ENCODE data around the gene WDR27.

The WDR27 gene

DNA sequence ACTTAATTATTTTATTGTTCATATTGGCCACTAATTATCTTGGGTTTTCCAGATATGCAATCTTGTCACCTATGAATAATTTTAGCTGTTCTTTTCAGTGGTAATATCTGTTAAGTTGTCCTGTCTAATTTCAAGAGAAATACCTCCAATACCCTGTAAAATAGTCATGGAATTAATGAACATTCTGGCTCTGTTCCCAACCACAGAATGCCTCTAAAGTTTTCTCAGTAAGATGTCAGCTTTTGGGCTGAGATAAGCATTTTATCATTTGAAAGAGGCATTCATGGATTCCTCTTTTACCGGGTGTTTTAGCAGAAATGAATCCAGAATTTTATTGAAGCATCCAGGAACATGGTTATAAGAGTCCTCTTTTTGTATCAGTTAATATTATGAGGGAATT is 109.3 kb downstream of the WDR27 start:
- DNase-seq (ENCODE audit: low spot score), result no peak

DNA sequence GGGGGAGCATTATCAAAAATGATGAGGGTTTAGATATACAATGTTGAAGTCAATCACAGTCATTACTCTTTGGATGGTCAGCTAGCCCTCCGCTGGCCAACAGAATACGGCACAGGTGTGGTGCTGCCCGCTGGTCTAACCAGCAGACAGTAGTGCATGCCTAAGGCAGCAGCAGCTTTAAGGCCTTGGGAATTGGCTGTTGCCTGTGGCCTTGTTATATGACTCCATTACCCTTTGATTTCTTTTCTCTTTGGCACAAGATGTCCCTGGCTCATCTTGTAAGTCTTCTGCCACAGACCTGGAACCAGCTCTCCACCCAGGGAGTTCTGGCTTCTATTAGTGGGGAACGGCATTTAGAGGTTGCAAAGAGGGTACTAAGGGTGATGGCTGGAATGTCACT is 110.2 kb downstream of the WDR27 start:
- DNase-seq (ENCODE audit: low spot score), result no peak

DNA sequence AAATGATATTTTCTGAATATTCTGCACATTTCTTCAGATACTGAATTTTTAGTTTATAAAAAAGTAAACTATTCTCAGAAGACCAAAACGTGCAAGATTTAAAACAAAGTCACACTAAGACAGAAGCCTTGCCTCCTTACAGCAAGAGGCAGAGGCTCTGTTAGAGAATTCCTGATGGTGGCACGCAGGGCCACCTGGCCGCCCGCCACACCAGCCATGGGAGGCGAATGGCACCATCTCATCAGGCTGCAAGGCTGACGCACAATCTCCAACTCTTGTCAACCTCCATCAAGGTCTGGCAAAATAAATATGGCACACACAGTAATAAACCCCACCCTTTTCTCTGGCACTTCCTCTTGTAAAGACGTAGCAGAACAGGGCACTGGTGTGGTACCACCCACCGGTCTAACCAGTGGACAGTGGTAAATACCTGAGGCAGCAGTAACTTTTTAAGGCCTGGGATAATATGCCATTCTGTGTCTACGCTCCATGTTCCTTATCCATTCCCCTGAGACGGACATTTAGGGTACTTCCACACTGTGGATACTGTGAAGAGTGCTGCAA is 111.4 kb downstream of the WDR27 start:
- DNase-seq (ENCODE audit: low spot score), result no peak

DNA sequence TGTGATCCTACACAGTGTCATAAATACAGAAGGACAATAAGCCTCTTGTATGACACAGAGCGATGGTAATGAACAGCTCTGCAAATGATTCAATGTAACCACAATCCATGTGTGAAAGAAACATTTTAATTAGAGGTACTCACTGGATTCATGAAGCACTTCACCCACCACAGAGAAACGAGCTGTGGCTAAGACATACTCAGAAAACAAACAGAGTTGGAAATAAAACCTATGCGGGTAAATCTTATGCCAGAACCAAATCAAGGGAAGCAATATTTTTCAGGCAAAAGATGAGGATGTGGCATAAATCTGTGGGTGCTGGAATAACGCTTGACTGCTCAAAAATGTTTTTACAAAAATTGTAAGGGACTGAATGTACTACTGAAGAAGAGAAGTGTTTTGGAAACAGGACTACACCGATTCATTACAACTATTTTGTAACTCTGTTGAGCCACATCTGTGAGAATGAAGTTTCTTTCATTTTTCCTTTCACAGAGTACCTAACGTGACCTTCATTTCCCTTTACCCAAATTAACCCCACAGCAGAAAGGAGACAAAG is 112.1 kb downstream of the WDR27 start:
- DNase-seq (ENCODE audit: low spot score), result no peak

DNA sequence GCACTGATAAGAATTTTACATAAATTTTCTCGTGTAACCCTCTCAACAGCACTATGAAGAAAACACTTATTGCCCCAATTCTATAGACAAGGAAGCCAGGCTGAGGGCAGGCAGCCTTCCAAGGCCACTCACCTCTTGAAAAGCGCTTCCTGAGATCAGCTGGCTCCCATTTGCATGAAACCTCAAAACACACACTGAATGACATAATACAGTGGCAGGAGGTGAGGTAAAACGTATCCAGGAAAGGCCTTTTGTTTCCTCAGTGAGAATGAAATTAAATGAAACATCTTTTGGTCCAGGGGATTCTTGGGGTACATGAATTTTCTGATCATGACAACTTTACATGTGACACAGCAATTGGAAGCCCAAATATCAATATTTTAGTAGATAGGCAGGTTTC is 112.5 kb downstream of the WDR27 start:
- no peak for DNase-seq (ENCODE audit: low spot score)

DNA sequence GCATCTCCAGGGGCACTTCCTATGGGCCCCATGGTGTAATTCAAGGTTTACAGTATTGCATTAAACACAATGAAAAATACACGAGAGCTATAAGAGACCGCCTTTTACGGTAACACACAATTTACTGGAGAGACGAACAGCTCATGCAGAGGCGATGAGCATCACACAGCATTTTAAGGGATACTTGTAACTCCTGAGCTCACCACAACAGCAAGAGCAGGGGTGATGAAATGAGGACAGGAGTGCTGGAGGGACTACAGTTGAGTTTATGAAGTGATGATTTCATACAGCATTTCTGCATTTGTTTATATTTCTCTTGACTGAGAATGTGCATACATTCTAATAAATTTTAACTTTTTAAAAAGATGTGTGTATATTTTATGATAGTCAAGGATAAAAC is 113.9 kb downstream of the WDR27 start:
- no peak for DNase-seq (ENCODE audit: low spot score)

DNA sequence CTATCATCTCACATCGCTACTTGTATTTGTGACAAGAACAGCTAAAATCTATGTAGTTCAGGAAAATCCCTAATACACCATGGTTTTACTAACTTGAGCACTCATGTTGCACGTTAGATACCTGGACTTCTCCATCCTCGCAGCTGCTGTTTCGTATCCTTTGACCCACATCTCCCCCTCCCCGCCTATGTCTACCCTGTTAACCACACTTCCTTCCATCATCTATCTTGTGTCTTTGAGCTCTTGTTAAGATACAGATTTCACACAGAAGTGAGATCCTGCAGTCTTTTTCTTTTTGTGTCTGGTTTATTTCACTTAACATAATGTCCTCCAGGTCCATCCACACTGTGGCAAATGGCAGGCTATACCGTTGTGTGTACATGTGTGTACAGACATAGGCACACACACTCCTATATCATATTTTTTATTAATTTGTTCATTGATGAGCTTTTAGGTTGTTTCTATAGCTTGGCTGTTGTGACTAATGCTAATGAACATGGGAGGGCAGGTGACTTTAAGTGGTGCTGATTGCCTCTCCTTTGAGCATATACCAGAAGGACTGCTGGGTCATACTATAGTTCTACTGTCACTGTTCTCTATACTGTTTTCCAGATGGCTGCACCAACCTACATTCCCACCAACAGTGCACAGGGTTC is 117.8 kb downstream of the WDR27 start:
- no peak for DNase-seq (ENCODE audit: low spot score)

DNA sequence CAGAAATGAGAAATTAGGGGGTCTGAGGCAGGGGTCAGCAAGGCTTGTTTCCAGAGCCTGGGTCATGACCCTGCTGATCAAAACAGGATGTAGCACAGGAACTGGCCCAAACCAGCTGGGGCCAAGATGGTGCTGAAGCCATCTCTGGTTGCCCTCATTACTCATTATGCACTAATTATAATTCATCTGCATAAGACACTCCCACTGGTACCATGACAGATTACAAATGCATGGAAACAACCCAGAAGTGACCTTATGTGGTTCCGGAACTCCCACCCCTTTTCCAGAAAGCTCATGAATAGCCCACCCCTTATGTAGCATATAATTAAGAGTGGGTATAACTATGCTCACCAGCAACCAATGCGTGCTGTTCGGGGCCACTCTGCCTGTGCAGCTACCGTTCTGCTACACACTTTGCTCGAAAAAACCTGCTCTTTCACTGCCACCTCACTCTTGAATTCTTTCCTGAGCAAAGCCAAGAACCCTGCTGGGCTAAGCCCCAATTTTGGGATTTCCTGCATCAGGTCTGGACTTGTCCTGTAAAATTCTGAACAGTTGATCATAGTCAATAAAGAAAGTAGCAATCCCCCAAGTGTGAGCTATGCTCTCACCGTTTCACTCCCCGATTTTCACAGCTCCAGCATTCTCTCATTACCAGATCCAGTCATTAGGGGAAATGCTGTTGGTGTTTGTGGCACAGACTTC is 122.3 kb downstream of the WDR27 start:
- no peak for DNase-seq (ENCODE audit: low spot score)

DNA sequence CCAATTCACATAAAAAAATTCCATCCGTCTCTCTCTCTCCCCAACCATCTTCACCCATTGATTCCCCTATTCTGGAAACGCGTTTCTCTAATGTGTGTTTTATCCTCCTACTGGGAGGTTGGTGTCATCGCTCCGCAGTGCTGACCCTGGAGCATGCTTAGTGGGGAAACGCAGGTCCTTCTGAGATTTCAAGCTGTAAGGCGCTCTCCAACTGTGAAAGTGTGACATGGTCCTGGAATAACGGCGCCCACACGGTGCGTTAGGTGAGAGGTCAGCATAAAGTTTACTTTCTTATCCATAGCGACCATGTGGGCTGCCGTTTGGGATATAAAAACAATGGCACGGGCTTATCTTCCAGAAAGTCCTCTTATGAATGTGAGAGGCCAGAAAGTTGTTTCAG is 123.9 kb downstream of the WDR27 start:
- no peak for DNase-seq (ENCODE audit: low spot score)

DNA sequence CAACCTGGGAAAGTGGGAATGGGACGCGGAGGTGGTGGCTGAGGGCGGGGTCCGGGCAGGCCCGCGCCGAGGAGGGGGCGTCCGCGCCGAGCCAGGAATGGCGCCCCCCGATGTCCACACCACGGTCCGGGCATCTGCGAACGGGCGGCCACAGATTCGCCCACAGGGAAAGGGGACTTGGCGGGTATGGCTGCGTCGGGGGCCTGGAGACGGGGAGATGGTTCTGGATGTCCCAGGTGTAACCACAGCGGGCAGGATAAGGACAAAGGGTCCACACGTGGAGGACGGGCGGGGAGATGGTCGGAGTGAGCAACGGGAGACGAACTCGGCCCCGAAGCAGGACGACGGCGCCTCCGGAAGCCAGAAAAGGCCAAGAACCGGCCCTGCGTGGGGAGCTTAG is 124.6 kb downstream of the WDR27 start:
- DNase-seq (ENCODE audit: low spot score), result no peak

DNA sequence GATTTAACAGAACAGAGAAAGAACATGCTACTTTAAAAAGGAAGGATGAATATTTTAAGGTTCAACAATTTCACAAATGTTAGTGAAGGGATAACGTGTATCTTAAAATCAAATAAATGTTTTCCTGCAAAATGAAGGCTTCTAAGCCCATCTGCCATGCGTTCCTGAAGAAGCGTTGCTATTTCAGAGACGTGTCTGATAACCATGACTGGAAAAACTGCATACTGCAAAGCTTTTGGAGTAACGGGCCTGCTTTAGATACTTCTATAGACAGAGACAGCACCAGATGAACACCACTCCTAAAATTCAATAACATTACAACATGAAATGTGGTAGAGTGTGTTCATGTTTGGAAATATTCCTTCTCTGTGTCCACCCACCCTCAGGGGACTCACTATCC is 126.0 kb downstream of the WDR27 start:
- no peak for DNase-seq (ENCODE audit: low spot score)

DNA sequence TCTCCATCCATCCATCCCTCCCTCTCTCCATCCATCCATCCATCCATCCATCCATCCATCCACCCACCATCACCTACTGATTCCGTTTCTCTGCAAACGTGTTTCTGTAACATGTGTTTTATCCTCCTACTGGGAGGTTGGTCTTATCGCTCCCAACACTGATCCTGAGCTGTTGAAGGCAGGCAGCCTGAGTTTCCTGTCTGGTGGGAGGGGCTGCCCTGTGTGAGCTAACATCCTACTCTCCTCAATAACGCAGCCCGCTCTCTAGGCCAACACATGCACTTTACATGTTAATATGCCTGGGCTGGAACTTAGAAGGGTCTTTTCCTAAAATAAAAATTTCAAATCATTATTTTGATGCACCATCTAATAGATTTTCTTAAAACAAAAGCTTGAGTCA is 126.5 kb downstream of the WDR27 start:
- no peak for DNase-seq (ENCODE audit: low spot score)

DNA sequence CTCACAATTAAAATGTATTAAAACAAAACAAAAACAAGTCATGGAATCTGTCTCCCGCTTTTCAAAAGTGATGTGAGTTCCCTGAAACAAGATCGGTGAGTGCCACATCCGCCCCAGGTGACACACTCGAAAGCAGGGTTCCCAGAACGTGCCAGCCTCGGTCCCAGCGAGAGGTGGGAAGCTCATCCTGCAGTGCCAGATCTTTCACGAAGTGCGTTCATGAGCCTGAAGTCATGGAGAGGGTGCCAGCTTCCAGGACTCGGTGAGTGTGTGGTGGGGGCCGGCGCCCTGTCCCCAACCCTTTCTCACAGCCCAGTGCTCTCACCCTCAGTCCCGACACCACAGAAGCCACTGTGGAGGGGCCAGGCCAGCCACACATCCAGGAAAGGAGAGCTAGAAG is 127.4 kb downstream of the WDR27 start:
- no peak for DNase-seq (ENCODE audit: low spot score)

DNA sequence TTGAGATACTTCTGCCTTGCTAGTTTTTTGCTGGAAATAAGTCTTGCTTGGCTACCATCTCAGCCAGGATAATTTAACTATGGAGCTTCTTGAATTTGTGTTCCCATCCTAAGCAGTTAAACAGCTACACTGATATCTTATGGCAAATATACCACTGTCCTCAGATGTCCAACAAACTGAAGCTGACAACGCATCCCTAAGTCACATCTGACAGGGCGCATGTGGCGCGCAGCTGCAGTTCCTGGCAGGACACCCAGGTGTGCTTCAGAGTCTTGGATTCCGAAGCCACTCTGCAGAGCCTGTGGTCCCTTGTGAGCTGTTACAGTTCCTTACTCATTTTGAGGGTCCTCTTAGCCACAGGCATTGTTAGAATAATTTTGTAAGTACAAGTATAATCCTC is 127.9 kb downstream of the WDR27 start:
- no peak for DNase-seq (ENCODE audit: low spot score)

DNA sequence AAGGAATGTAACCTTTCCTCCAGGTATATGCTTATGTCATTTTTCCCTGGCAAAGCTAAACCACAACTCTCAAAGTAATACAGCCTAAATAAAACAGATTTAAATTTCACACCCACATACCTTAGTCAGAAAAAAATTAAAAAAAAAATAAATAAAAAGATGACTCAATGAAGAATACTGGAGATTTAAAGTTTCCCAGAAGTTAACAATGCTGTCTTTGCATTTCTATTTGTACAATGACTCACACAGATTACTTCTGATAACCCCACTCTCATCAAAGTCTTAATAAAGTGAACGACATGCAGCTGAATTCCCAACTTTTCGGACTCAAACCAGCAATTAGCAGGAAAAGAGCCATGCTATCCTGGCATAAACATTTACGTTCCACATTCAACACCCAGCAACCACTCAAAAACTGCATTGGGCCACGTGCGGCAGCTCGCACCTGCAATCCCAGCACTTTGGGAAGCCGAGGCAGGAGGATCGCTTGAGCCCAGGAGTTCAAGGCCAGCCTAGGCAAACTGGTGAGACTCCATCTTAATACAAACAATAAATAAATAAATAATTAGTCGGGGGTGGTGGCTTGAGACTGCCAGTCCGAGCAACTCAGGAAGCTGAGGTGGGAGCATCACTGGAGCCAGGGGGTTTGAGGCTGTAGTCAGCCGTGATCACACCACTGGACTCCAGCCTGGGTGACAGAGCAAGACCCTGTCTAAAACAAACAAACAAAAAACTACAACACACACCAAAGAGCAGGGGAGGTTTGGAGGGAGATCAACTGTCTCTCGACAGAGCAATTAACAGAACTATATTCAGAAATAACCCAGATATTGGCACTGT is 130.5 kb downstream of the WDR27 start:
- DNase-seq (ENCODE audit: low spot score), result no peak

DNA sequence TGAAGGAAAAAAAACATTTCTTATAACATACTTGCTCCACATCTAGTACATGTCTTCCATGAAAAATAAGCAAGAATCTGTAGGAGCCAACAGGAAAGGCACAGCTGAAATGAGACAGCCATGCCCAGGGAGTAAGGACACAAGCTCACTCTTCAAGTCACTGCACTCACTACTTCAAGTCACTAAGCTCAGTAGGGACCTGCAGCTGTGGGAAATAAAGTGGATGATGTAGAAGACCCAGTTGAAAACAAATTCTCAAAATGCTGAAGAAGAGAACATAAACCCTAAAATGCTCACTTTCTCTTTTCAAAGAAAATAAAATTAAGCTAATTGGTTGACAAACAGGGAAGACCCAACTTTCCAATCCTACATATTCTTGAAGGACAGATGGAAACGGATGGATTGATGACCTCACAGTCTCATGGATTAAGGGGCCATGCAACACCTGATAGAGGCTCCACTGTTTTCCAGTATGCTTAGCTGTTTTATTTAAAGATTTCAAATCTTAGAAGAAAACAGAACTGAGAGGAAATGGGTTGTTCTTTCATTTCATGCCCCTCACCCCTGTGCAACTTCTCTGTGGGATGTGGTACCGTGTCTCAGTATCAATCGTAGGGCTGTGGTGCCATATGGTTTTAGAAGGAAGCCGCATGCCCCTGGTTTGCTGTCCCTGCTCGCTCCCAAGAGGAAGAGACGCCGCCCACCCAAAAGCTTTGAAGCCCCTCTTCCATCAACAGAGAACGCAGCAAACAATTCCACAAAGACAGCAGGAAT is 133.3 kb downstream of the WDR27 start:
- no peak for DNase-seq (ENCODE audit: low spot score)

DNA sequence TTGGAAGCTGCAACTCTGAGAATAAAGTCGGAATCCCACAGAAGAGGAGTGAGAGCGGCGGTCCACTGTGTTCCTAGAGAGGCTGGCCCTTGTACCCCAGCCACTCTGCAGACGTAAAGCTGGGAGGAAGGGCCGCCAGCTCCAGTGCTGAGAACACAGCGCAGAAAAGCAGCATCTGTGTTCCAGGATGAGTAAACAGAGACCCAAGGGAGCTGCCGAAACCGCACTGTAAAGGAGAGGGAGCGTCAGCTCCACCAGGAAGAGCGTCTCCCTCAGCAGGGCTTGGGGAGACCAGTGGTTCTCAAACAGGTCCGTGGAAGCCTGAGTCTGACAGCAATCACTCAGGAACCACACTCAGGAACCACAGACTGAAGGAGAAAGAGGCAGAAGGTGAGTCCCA is 134.0 kb downstream of the WDR27 start:
- DNase-seq (ENCODE audit: low spot score), result no peak

DNA sequence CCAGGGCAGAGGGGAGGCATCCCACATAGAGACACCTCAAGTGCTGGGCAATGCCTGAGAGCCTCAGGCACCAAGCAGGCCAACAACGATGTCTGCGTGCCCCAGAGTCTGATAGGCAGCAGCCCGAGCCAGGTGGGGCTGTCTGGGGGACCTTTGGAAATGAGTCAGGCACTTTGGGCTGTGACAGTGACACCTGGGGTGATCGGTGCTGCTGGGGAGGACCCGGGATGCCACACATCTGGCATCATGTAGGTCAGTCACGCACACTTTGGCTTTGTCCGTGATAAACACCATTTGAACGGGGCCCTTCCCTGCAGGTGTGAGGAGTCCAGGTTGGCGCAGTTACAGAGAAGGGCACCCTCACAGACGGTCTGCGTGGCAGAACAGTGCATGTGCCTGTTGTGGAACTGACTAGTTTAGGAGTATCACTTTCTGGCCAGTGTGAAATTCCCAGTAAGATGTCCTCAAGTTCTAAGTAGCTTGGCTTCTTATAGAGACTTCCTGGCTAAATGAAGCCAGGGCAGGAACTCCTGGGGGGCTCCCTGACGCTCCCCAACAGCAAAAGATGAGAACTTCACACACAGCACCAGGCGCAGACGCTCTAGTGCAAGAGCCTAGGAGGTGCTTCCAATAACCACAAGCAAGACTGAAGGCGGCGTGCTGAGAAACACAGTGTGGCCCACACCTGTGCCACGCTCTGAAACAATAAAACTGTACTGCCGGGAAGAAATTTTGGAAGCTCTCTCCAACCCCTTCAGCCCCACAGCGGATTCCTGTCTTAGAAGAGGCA is 134.7 kb downstream of the WDR27 start:
- no peak for DNase-seq (ENCODE audit: low spot score)

DNA sequence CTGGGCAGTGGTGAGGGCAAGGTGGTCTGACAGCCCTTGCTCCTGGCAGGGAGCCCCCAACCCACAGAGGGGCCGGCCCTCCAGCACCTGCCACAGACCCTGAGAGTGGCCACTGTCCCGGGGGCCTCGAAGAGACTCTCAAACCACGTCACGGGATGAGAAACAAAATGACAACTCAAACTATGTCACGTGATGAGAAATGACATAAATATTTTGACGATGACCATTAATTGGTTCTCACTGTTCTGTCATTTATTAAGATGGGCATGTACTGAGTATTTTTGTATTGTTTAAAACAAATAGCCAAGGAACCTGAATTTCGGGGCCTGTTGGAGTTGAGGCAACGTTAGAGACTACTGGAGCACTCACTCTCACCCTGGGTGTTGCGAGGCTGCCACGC is 135.5 kb downstream of the WDR27 start:
- no peak for DNase-seq (ENCODE audit: low spot score)

DNA sequence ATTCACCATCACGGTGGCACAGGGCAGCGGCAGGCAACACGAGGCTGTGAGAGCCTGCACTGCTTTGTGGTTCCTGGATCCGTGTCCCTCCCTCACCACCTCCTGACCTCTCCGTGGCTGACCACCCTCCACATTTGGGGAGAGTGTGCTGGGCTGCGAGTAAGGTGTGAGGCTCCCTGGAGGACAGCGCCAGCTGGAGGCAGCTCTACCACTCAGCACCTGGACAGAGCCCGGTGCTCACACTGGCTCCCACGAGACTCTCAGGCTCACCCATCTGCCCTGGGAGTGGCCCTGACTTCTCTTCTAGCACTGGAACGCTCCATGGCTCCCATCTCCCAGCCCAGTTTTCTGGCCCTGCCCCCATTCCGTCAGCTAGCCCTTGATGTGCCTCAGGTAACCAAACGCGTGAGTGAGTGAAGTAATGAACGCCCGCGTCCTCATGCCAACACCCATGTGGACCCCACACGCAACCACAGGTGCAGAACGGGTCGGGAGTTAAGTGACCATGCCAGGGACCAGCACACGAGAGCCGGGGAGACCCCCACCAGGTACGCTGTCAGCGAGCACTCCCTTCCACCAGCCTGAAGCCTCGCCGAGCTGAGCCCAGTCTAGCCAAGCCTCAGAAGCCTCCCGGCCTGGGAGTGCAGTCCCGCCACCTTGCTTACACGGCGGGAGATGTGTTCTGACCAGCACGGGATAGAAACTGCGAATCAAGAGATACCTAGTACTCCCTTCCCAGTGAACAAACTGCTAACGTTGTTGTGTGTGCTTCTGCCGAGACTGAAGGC is 137.2 kb downstream of the WDR27 start:
- no peak for DNase-seq (ENCODE audit: low spot score)

Data from kidney capillary endothelial cell (primary cell).